Naive thymus-derived CD8-positive, alpha-beta T cell (primary cell): Measurements from ENCODE around the gene MRPL41. TPM values are rescaled to one million over a fixed set of nuclear protein-coding genes. Genes with fewer than 3 reads are reported as not detected.
"Not testable (repeated sequence)": the region's sequence is repeated elsewhere in the genome, so short reads cannot be mapped to it uniquely, and the experiment has no call there.

ENCODE experiments used
- ATAC-seq, 2 donors: fragments of 150-1000 bp; cut with Tn5 transposase in 1 of 2; sonication (Bioruptor Pico), chemical (Tn5 transposase) in 1 of 2; 1 replicate in 1 of 2; 2 replicates in 1 of 2; pipeline ENCODE4 v1.10.0; 2021; ENCODE audit warnings: mild to moderate bottlenecking in 2 of 2, moderate library complexity in 2 of 2
- POLR2A ChIA-PET: fragments of 350-600 bp; sonication (Branson Sonifier 250); formaldehyde crosslinking; loops from one replicate; lab custom pipeline; 2021; ENCODE audit warnings: antibody characterized with exemption; lab: Charles Lee
- DNase-seq, 10 donors: peaks; one replicate each; pipeline versions ENCODE4 v3.0.0 to v3.0.0-alpha.2; 2020 to 2022
- H3K27ac Mint-ChIP-seq, 10 donors: one replicate each; pipeline ENCODE4 v1.8.0; 2020 to 2022; ENCODE audit warnings: mild to moderate bottlenecking in 10 of 10, mixed read lengths in 10 of 10, moderate library complexity in 4 of 10, inconsistent platforms in 1 of 10
- H3K27me3 Mint-ChIP-seq, 5 donors: one replicate each; pipeline ENCODE4 v1.8.0; 2021 to 2022; ENCODE audit warnings: mixed read lengths in 5 of 5
- H3K36me3 Mint-ChIP-seq, 3 donors: one replicate each; pipeline ENCODE4 v1.8.0; 2020 to 2022; ENCODE audit warnings: mixed read lengths in 3 of 3, mild to moderate bottlenecking in 2 of 3, inconsistent platforms in 1 of 3
- H3K4me1 Mint-ChIP-seq, 4 donors: one replicate each; pipeline ENCODE4 v1.8.0; 2021 to 2022; ENCODE audit warnings: mixed read lengths in 4 of 4
- H3K4me3 Mint-ChIP-seq, 10 donors: one replicate each; pipeline ENCODE4 v1.8.0; 2020 to 2022; ENCODE audit warnings: mild to moderate bottlenecking in 10 of 10, mixed read lengths in 10 of 10, moderate library complexity in 6 of 10, inconsistent platforms in 1 of 10
- H3K9me3 Mint-ChIP-seq, 9 donors: one replicate each; pipeline ENCODE4 v1.8.0; 2020 to 2022; ENCODE audit warnings: mixed read lengths in 9 of 9, mild to moderate bottlenecking in 3 of 9, inconsistent platforms in 1 of 9, moderate library complexity in 1 of 9
- polyA plus RNA-seq, 3 donors: library from polyadenylated mRNA; unstranded; fragments of 300-500 nt; fragmentation: Illumina TruSeq; gene quantifications; one replicate each; pipeline ENCODE4 v1.2.3, GENCODE V29; 2021
- total RNA-seq, 8 experiments: library from RNA in 2 of 8; stranded (reverse) in 2 of 8; gene quantifications; one replicate each; pipeline ENCODE4 v1.2.3 and lab custom pipeline; 2021 to 2026

MRPL41 gene
- total and polyA plus RNA-seq, 5 experiments from 2014 or later, result 36.7 to 104 (median 46.5) TPM

DNA sequence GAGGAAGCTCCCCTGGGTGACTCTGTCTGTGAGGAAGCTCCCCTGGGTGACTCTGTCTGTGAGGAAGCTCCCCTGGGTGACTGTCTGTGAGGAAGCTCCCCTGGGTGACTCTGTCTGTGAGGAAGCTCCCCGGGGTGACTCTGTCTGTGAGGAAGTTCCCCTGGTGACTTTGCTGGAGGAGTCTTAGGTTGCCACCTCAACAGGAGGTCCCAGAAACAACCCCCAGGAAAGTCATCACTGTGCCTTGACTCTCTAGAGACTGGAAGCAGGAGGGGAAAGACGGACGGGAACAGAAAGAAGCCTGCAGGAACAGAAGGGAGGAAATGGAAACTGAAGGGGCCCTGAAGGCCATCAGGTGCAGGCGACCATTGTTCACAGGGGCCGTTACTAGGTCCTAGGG lies 16.8 kb downstream of the MRPL41 start:
- ATAC-seq, DNase-seq, H3K4me3 Mint-ChIP-seq, POLR2A ChIA-PET, H3K9me3 Mint-ChIP-seq, H3K27me3 Mint-ChIP-seq: not testable (repeated sequence)
- Mint-ChIP-seq H3K36me3 (peaks cover 0 to 36% (median 18%) of the 10 kb centered on the region in 3 donors), H3K4me1 (peaks cover 8 to 18% (median 15%) of the 10 kb centered on the region in 4 donors), H3K27ac (peak overlapping the region in 2 of 10 donors; percentile 33 to 55)

GRCh38 chr9:137569609-137570203 lies 18.0 kb downstream of the MRPL41 start:
- no peak overlapping the region for H3K27ac Mint-ChIP-seq
- no peak for DNase-seq
- peaks cover 8 to 15% (median 11%) of the 10 kb centered on the region in 4 donors for H3K4me1 Mint-ChIP-seq
- ATAC-seq, result no peak
- no peaks in the 10 kb centered on the region for H3K27me3 Mint-ChIP-seq
- no peaks in the 10 kb centered on the region for H3K9me3 Mint-ChIP-seq
- peaks cover 0 to 35% (median 14%) of the 10 kb centered on the region in 3 donors for H3K36me3 Mint-ChIP-seq
- no peak overlapping the region for H3K4me3 Mint-ChIP-seq
- POLR2A ChIA-PET, result no interaction called here

DNA sequence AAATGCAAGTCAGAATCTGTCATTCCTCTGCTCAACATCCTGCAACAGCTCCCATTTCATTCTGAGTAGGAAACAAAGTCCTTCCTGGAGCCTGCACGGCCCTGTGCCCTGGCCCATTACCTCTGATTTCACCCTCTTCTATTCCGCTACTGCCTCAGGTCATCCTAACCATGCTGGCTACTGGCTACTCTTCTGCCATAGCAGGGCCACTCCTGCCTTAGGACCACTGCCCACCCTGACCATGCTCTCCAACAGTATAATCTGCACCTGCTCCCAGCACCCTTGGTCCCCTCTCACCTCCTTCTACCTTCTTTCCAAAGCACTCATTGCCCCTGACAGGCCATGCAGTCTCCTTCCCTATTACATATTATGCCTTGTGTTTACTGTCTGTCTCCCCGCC lies 18.9 kb downstream of the MRPL41 start:
- Mint-ChIP-seq H3K27ac (peak overlapping the region in 2 of 10 donors; percentile 75 to 81), H3K4me3 (no peak overlapping the region)
- ATAC-seq, result no peak

GRCh38 chr9:137574192-137574591 lies 22.5 kb downstream of the MRPL41 start:
- H3K27ac Mint-ChIP-seq, result no peak overlapping the region
- POLR2A ChIA-PET, result interaction anchor here (0.7 kb wide), 1 partner anchor 788 kb away, joined by 3 read pairs; no protein-coding TSS in a partner anchor

More for the DNA sequence above, 18.9 kb downstream of the MRPL41 start:
- Mint-ChIP-seq H3K36me3 (peaks cover 0 to 40% (median 21%) of the 10 kb centered on the region in 3 donors), H3K9me3 (no peaks in the 10 kb centered on the region), H3K4me1 (peaks cover 17 to 22% (median 18%) of the 10 kb centered on the region in 4 donors), H3K27me3 (no peaks in the 10 kb centered on the region)
- DNase-seq, result no peak
- POLR2A ChIA-PET, result no interaction called here

DNA sequence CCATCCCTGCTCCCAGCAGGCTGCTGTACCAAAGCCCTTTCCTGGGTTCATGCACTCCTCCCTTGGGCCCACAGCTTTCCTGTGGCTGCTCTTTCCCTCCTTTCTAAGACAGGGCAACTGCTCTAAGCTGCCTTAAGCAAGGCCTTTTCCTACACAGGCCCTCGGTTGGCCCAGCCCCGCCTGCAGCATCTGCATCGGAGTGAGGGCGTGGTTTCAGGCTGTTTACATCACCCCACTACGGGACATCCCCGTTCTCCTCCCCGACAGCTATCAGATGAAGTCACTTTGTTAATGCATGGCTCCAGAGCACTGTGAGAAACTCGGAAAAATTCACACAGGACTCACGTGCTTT lies 23.7 kb downstream of the MRPL41 start:
- Mint-ChIP-seq H3K4me3 (peak overlapping the region in 1 of 10 donors; percentile 51), H3K9me3 (no peaks in the 10 kb centered on the region), H3K4me1 (peaks cover 24 to 50% (median 39%) of the 10 kb centered on the region in 4 donors), H3K36me3 (peaks cover 0 to 46% (median 24%) of the 10 kb centered on the region in 3 donors), H3K27me3 (no peaks in the 10 kb centered on the region), H3K27ac (peak overlapping the region in 2 of 10 donors; percentile 8 to 50)
- POLR2A ChIA-PET, result no interaction called here
- ATAC-seq (no peak), DNase-seq (no peak)

More at GRCh38 chr9:137574192-137574591, 22.5 kb downstream of the MRPL41 start:
- Mint-ChIP-seq H3K4me1 (peaks cover 24 to 50% (median 41%) of the 10 kb centered on the region in 4 donors), H3K27me3 (no peaks in the 10 kb centered on the region), H3K4me3 (peak overlapping the region in 1 of 10 donors; percentile 20), H3K36me3 (peaks cover 0 to 46% (median 24%) of the 10 kb centered on the region in 3 donors), H3K9me3 (no peaks in the 10 kb centered on the region)
- DNase-seq (no peak), ATAC-seq (no peak)

DNA sequence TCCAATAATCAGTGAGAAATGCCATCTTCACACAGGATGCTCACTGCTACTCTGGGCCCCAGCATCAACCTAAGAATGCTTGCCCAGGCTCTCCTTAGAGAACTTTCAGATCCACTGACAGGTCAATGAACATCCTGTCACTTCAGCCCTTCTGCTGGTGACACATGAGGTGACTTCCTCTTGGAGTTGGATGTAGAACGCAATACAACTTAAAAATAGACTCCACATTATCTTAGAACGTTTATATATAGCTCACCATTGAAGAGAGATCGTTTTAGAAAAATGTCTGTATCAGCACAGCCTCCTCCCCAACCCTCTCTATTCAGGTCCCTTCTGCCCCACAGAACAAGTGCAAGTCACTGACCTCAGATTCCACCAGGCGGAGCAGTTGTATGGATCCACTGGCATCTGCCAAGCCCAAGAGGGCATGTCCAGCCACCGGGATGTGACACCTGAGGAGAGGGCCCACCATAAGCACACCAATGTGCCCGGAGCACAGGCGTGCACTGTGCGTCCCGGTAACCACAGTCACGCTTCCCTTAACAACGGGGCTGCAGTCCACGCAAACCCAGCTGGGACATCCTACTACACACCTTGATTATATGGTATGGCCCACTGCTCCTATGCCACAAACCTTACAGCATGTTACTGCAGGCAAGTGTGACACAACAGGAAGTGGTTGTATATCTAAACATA lies 24.2 kb downstream of the MRPL41 start:
- no peaks in the 10 kb centered on the region for H3K9me3 Mint-ChIP-seq
- POLR2A ChIA-PET, result no interaction called here
- H3K27ac Mint-ChIP-seq, result peak overlapping the region in 3 of 10 donors; percentile 8 to 36 (median 18)
- peaks cover 19 to 44% (median 35%) of the 10 kb centered on the region in 4 donors for H3K4me1 Mint-ChIP-seq
- no peaks in the 10 kb centered on the region for H3K27me3 Mint-ChIP-seq
- peaks cover 0 to 42% (median 23%) of the 10 kb centered on the region in 3 donors for H3K36me3 Mint-ChIP-seq
- peak overlapping the region in 8 of 10 donors; percentile 9 to 72 (median 52) for H3K4me3 Mint-ChIP-seq
- DNase-seq (no peak), ATAC-seq (no peak)

DNA sequence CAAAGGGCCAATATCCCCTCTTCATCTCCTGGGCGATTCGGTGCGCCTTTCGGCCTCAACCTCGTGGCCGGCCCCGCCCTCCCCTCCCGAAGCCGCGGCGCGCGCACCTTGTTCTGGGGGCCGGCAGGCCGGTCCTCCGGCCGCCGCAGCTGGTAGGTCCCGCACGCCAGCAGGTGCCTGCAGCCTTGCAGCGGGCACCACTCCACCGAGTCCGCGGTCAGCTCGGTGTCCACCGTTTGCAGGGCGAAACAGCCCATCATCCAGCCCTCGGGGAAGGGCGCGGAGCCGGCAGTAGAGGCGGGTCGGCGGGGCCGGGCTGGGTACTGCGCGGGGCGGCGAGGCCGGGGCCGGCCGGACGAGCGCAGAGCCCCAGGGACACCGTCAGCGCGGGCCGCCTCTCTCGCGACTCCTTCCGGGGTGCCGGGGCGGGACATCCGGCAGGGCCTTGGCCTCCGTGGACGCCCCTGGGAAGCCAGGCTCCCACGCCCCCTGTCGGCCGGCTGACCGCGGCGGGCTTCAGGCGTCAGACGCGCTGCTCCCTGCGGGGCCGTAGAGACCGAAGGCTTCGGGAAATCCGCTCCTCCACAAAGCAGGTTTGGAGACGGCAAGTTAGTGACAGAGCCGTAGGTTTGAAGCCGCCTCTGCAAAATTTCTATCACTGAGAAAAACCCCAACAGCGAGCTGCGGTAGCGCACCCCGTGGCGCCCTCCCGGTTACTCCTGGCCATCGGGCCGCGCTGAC lies 27.0 kb downstream of the MRPL41 start, which contains the start of gene DPH7:
DPH7 (minus strand) TSS at position 408 of the 741 bp plus-strand sequence; CDS start at position 260, 148 bp downstream.
- Mint-ChIP-seq H3K4me3 (peak within 1 kb of the TSS; percentile 72 to 88 (median 82)), H3K4me1 (peaks cover 20 to 39% (median 33%) of the 10 kb centered on the region in 4 donors)

DNA sequence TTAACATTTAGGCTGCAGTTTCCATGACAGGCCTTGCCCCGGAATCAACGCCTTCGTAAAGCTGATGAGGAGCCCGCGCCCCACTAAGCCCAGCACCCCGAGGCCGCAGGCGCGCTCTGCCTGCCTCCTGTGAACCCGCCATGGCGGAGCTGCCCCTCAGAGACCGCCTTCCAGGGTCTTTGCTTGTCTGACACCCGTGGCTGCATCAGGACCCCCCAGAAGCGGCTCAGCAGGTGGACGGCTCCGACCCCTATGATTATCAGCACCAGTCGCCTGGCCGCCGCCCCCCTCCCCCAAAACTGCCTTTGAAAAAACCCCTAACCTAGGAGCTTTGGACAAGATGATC lies 27.6 kb downstream of the MRPL41 start:
- POLR2A ChIA-PET, result interaction anchor here (0.7 to 2.9 kb wide), 7 partner anchors 9 to 156 kb away, joined by 3 to 12 read pairs (median 4); partner anchors contain the start of genes EHMT1, EXD3, MRPL41 and NOXA1
- Mint-ChIP-seq H3K36me3 (peaks cover 0 to 29% (median 12%) of the 10 kb centered on the region in 3 donors), H3K4me3 (peak overlapping the region; percentile 68 to 88 (median 80)), H3K27me3 (no peaks in the 10 kb centered on the region), H3K4me1 (peaks cover 20 to 39% (median 33%) of the 10 kb centered on the region in 4 donors), H3K9me3 (no peaks in the 10 kb centered on the region), H3K27ac (peak overlapping the region in 6 of 10 donors; percentile 51 to 86 (median 80))
- peak in 1 of 10 donors; percentile 14 for DNase-seq
- no peak for ATAC-seq

More for the DNA sequence above, 27.0 kb downstream of the MRPL41 start, which contains the start of gene DPH7:
- no peaks in the 10 kb centered on the region for H3K27me3 Mint-ChIP-seq
- H3K9me3 Mint-ChIP-seq, result no peaks in the 10 kb centered on the region
- H3K27ac Mint-ChIP-seq, result peak within 1 kb of the TSS in 9 of 10 donors; percentile 13 to 87 (median 80)
- peak; percentile 85 to 99 (median 92) for DNase-seq
- POLR2A ChIA-PET, result interaction anchor here (1.1 to 2.9 kb wide), 5 partner anchors 10 to 40 kb away, joined by 3 to 12 read pairs (median 4); partner anchors contain the start of genes EHMT1, MRPL41 and ZMYND19
- ATAC-seq, result peak; percentile 98 to 99
- H3K36me3 Mint-ChIP-seq, result peaks cover 0 to 35% (median 12%) of the 10 kb centered on the region in 3 donors

GRCh38 chr9:137580209-137580953 lies 28.7 kb downstream of the MRPL41 start:
- peak overlapping the region in 1 of 10 donors; percentile 66 for H3K27ac Mint-ChIP-seq
- POLR2A ChIA-PET, result interaction anchor here (0.8 to 2.9 kb wide), 5 partner anchors 8 to 326 kb away, joined by 3 to 12 read pairs (median 4); partner anchors contain the start of gene MRPL41
- H3K36me3 Mint-ChIP-seq, result peaks cover 0 to 18% (median 5%) of the 10 kb centered on the region in 3 donors
- H3K4me1 Mint-ChIP-seq, result peaks cover 15 to 33% (median 27%) of the 10 kb centered on the region in 4 donors
- no peaks in the 10 kb centered on the region for H3K9me3 Mint-ChIP-seq
- no peaks in the 10 kb centered on the region for H3K27me3 Mint-ChIP-seq
- DNase-seq (no peak), ATAC-seq (no peak)
- peak overlapping the region in 1 of 10 donors; percentile 28 for H3K4me3 Mint-ChIP-seq

DNA sequence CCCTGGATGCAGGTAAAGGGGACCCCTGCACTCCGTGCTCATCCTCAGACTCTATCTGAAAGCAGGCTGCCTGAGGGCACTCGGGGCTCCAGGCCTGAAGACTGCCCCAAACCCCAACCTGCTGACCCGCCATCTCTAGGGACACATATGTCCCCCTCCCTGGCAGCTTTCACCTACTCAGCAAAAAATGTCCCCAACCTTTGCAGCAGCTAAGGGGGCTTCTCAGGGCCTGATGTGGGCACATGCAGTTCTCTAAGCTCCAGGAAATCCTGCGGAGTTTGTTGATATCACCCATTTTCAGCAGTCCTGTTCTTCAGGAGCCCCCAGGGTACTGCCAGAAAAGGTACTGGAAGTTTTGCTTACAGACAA lies 29.3 kb downstream of the MRPL41 start:
- no peak for DNase-seq
- no peaks in the 10 kb centered on the region for H3K27me3 Mint-ChIP-seq
- H3K4me3 Mint-ChIP-seq, result no peak overlapping the region
- POLR2A ChIA-PET, result interaction anchor here (1.2 to 1.7 kb wide), 2 partner anchors 24 to 26 kb away, joined by 3 to 4 read pairs; partner anchors contain the start of gene ARRDC1
- no peak for ATAC-seq
- H3K4me1 Mint-ChIP-seq, result peaks cover 11 to 27% (median 21%) of the 10 kb centered on the region in 4 donors
- no peaks in the 10 kb centered on the region for H3K9me3 Mint-ChIP-seq
- peaks cover 0 to 13% (median 1%) of the 10 kb centered on the region in 3 donors for H3K36me3 Mint-ChIP-seq
- no peak overlapping the region for H3K27ac Mint-ChIP-seq
